GM23338 (cell line): ENCODE results near the gene JKAMP. TPM values are rescaled to one million over a fixed set of nuclear protein-coding genes. Genes with fewer than 3 reads are reported as not detected.
A peak's percentile ranks its signal among the peaks of the same experiment; 100 is the strongest.

Source experiments
- ATAC-seq: fragments of 200-7000 bp; cut with Tn5 transposase; 3 replicates; pipeline ENCODE4 v1.9.1; 2020
- DNase-seq: peaks from one replicate; pipeline ENCODE4 v3.0.0-alpha.2; 2015; ENCODE audit warnings: low spot score
- H2AFZ ChIP-seq: fragments of 200-600 bp; sonication (generic); 2 replicates; pipeline ENCODE4 v1.8.0; 2016; ENCODE audit warnings: antibody characterized with exemption, mild to moderate bottlenecking, moderate library complexity
- H3F3A ChIP-seq: fragments of 200-600 bp; sonication (generic); replicated peaks from 2 replicates; pipeline ENCODE4 v1.8.0; 2017; ENCODE audit warnings: antibody characterized with exemption, mixed run types, low read depth
- H3K27ac ChIP-seq: fragments of 200-600 bp; sonication (generic); 2 replicates; pipeline ENCODE4 v1.6.1; 2016; ENCODE audit warnings: low read depth
- H3K27me3 ChIP-seq: fragments of 200-600 bp; sonication (generic); 2 replicates; pipeline ENCODE4 v1.8.0; 2016; ENCODE audit warnings: mild to moderate bottlenecking, mixed run types, moderate library complexity; ENCODE audit not compliant: insufficient read depth
- H3K36me3 ChIP-seq: fragments of 200-600 bp; sonication (generic); 2 replicates; pipeline ENCODE4 v1.8.0; 2016; ENCODE audit warnings: mild to moderate bottlenecking; ENCODE audit not compliant: insufficient read depth
- H3K4me1 ChIP-seq: fragments of 200-600 bp; sonication (generic); 2 replicates; pipeline ENCODE4 v1.8.0; 2016; ENCODE audit warnings: mild to moderate bottlenecking, moderate library complexity; ENCODE audit not compliant: insufficient read depth
- H3K4me2 ChIP-seq: fragments of 200-600 bp; sonication (generic); 2 replicates; pipeline ENCODE4 v1.7.1; 2017; ENCODE audit warnings: mixed run types
- H3K4me3 ChIP-seq: fragments of 200-600 bp; sonication (generic); 2 replicates; pipeline ENCODE4 v1.6.1; 2016; ENCODE audit warnings: mixed run types
- H3K79me2 ChIP-seq: fragments of 200-600 bp; sonication (generic); replicated peaks from 2 replicates; pipeline ENCODE4 v1.8.0; 2017; ENCODE audit warnings: mild to moderate bottlenecking; ENCODE audit not compliant: insufficient read depth
- H3K9me2 ChIP-seq: fragments of 200-600 bp; sonication (generic); 2 replicates; pipeline ENCODE4 v1.8.0; 2017; ENCODE audit not compliant: insufficient read depth
- H4K20me1 ChIP-seq: fragments of 200-600 bp; sonication (generic); replicated peaks from 2 replicates; pipeline ENCODE4 v1.8.0; 2017; ENCODE audit warnings: mild to moderate bottlenecking; ENCODE audit not compliant: insufficient read depth
- H3K27ac Mint-ChIP-seq: 2 replicates; pipeline ENCODE4 v1.8.0; 2020; ENCODE audit warnings: inconsistent platforms, mild to moderate bottlenecking, moderate library complexity, mixed read lengths
- H3K27me3 Mint-ChIP-seq: 3 replicates; pipeline ENCODE4 v1.8.0; 2022; ENCODE audit warnings: low read depth, mild to moderate bottlenecking, moderate library complexity, mixed read lengths, inconsistent platforms; ENCODE audit not compliant: insufficient read depth, poor library complexity
- H3K36me3 Mint-ChIP-seq: 3 replicates; pipeline ENCODE4 v1.8.0; 2021; ENCODE audit warnings: low read depth, mild to moderate bottlenecking, inconsistent platforms, moderate library complexity, mixed read lengths
- H3K4me1 Mint-ChIP-seq: 3 replicates; pipeline ENCODE4 v1.8.0; 2020; ENCODE audit warnings: mild to moderate bottlenecking, inconsistent platforms, mixed read lengths
- H3K4me3 Mint-ChIP-seq: 3 replicates; pipeline ENCODE4 v1.8.0; 2021; ENCODE audit warnings: moderate library complexity, mild to moderate bottlenecking, inconsistent platforms, mixed read lengths
- H3K9me3 Mint-ChIP-seq: 3 replicates; pipeline ENCODE4 v1.8.0; 2020; ENCODE audit warnings: moderate library complexity, mild to moderate bottlenecking, inconsistent platforms, mixed read lengths
- EZH2phosphoT487 ChIP-seq: fragments of 200-600 bp; sonication (generic); IDR thresholded peaks from one replicate; pipeline ENCODE4 v1.8.1; 2018; ENCODE audit warnings: antibody characterized with exemption; ENCODE audit not compliant: unreplicated experiment
- NANOG ChIP-seq: IDR thresholded peaks from 2 replicates; pipeline ENCODE4 v1.6.1; 2016; ENCODE audit warnings: antibody characterized with exemption, borderline replicate concordance
- STAT1 ChIP-seq: IDR thresholded peaks from one replicate; pipeline ENCODE4 v1.6.1; 2016; ENCODE audit warnings: antibody characterized with exemption; ENCODE audit not compliant: unreplicated experiment
- polyA plus RNA-seq: library from polyadenylated mRNA; unstranded; fragments of >200 nt; fragmentation: Nextera tagmentation; extraction: Ambion mirVana; gene quantifications from 2 replicates; pipeline ENCODE4 v1.2.1, GENCODE V29; 2016
- total RNA-seq: library from RNA; depleted of rRNA; stranded (reverse); fragments of >200 nt; shearing (Covaris generic); gene quantifications from 2 replicates; pipeline ENCODE4 v1.2.3, GENCODE V29; 2014
- TF ChIP-seq, protein P1 (sequence below): IDR thresholded peaks from 2 replicates; pipeline ENCODE4 v1.6.1; 2016; ENCODE audit warnings: antibody characterized with exemption
- TF ChIP-seq, protein P2 (sequence below): IDR thresholded peaks from one replicate; pipeline ENCODE4 v1.6.1; 2018; ENCODE audit warnings: antibody characterized with exemption; ENCODE audit not compliant: unreplicated experiment
- TF ChIP-seq, protein P3 (sequence below), 2 experiments: fragments of 200-600 bp in 1 of 2; sonication (generic) in 1 of 2; conservative IDR thresholded peaks; 2 replicates each; pipeline versions ENCODE4 v1.5.1 to v1.6.1; 2016 to 2017; ENCODE audit warnings: antibody characterized with exemption in 2 of 2, low read depth in 2 of 2, mild to moderate bottlenecking in 2 of 2, moderate library complexity in 1 of 2
- TF ChIP-seq, protein P4 (sequence below): fragments of 250-450 bp; sonication (Bioruptor Pico); IDR thresholded peaks from 2 replicates; pipeline ENCODE4 v1.5.0; 2020; ENCODE audit warnings: mild to moderate bottlenecking, moderate library complexity

The JKAMP gene
- total and polyA plus RNA-seq, 2 experiments from 2014 or later, result 31.6 to 66.8 TPM

DNA sequence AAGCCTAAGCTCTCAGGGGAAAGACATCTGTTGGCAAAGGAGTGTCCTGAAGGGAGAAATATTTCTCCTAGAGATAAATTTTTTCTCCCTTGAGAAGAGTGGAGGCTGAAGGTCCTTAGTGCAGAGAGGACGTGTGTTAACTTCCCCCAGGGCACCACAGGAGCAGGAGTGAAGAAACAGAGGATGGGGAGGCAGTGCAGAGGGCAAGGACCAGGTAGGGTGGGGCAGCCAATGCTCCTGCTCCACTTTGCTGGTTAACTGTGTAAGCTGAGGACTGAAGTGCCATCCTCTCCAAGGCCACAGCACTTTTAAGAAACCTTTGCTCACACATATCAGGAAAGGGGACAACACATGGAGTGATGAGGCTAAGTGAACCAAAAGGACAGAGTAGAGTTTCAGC, 4.2 kb upstream of the JKAMP start:
- Mint-ChIP-seq H3K4me1 (peaks cover 19% of the 10 kb centered on the region), H3K27ac (no peak overlapping the region), H3K4me3 (no peak overlapping the region; the same call in 2 of the 3 replicates), H3K9me3 (no peaks in the 10 kb centered on the region), H3K36me3 (peaks cover 18% of the 10 kb centered on the region), H3K27me3 (peaks cover 2% of the 10 kb centered on the region)
- Histone ChIP-seq H3K4me3 (no peak overlapping the region), H3F3A (no peaks in the 10 kb centered on the region), H3K4me1 (peaks cover 9% of the 10 kb centered on the region), H3K27ac (no peak overlapping the region), H3K9me2 (no peaks in the 10 kb centered on the region), H4K20me1 (peaks cover 16% of the 10 kb centered on the region), H3K79me2 (peaks cover 32% of the 10 kb centered on the region), H3K27me3 (no peaks in the 10 kb centered on the region; the same call in 1 of the 2 replicates), H3K36me3 (peaks cover 6% of the 10 kb centered on the region; the same call in 1 of the 2 replicates), H3K4me2 (no peak overlapping the region), H2AFZ (no peak overlapping the region)
- TF ChIP-seq EZH2phosphoT487, result no peak
- TF ChIP-seq, protein P1, sequence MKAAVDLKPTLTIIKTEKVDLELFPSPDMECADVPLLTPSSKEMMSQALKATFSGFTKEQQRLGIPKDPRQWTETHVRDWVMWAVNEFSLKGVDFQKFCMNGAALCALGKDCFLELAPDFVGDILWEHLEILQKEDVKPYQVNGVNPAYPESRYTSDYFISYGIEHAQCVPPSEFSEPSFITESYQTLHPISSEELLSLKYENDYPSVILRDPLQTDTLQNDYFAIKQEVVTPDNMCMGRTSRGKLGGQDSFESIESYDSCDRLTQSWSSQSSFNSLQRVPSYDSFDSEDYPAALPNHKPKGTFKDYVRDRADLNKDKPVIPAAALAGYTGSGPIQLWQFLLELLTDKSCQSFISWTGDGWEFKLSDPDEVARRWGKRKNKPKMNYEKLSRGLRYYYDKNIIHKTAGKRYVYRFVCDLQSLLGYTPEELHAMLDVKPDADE, result no peak
- TF ChIP-seq, protein P2, sequence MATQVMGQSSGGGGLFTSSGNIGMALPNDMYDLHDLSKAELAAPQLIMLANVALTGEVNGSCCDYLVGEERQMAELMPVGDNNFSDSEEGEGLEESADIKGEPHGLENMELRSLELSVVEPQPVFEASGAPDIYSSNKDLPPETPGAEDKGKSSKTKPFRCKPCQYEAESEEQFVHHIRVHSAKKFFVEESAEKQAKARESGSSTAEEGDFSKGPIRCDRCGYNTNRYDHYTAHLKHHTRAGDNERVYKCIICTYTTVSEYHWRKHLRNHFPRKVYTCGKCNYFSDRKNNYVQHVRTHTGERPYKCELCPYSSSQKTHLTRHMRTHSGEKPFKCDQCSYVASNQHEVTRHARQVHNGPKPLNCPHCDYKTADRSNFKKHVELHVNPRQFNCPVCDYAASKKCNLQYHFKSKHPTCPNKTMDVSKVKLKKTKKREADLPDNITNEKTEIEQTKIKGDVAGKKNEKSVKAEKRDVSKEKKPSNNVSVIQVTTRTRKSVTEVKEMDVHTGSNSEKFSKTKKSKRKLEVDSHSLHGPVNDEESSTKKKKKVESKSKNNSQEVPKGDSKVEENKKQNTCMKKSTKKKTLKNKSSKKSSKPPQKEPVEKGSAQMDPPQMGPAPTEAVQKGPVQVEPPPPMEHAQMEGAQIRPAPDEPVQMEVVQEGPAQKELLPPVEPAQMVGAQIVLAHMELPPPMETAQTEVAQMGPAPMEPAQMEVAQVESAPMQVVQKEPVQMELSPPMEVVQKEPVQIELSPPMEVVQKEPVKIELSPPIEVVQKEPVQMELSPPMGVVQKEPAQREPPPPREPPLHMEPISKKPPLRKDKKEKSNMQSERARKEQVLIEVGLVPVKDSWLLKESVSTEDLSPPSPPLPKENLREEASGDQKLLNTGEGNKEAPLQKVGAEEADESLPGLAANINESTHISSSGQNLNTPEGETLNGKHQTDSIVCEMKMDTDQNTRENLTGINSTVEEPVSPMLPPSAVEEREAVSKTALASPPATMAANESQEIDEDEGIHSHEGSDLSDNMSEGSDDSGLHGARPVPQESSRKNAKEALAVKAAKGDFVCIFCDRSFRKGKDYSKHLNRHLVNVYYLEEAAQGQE, result no peak
- DNase-seq (no peak), ATAC-seq (no peak)

DNA sequence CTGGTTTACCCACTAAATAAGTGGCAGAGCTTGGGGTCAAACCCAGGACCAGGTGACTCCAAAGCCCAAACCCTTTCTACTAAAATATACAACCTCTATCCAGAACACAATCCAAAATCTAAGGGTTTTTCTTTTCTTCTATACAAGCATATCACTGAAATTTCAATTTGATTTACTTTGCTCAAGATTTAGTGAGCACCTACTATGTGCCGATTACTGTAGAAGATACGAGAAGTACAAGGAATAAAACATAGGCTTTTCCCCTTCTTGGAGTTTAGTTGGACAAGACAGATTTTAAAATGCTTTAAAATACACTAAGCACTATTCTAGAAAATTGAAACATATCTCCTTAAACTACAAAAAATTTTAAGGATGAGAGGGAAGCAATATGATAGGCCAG, 2.9 kb upstream of the JKAMP start:
- Mint-ChIP-seq H3K36me3 (peaks cover 12% of the 10 kb centered on the region), H3K4me1 (peaks cover 21% of the 10 kb centered on the region), H3K27ac (no peak overlapping the region), H3K4me3 (no peak overlapping the region; the same call in 2 of the 3 replicates), H3K27me3 (peaks cover 2% of the 10 kb centered on the region), H3K9me3 (no peaks in the 10 kb centered on the region)
- Histone ChIP-seq H3K4me2 (peak overlapping the region; percentile 34; the same call in 1 of the 2 replicates), H3K4me3 (peak overlapping the region; percentile 80; the same call in 1 of the 2 replicates), H3K9me2 (no peaks in the 10 kb centered on the region), H3F3A (no peaks in the 10 kb centered on the region), H2AFZ (no peak overlapping the region), H3K4me1 (peaks cover 9% of the 10 kb centered on the region), H3K79me2 (peaks cover 45% of the 10 kb centered on the region), H4K20me1 (peaks cover 12% of the 10 kb centered on the region), H3K27me3 (no peaks in the 10 kb centered on the region; the same call in 1 of the 2 replicates), H3K36me3 (0 out of 2 replicates have a peak, but pooled peaks cover 2% of the 10 kb centered on the region), H3K27ac (no peak overlapping the region)
- DNase-seq (no peak), ATAC-seq (no peak)
- TF ChIP-seq NANOG, result no peak
- TF ChIP-seq, protein P3, sequence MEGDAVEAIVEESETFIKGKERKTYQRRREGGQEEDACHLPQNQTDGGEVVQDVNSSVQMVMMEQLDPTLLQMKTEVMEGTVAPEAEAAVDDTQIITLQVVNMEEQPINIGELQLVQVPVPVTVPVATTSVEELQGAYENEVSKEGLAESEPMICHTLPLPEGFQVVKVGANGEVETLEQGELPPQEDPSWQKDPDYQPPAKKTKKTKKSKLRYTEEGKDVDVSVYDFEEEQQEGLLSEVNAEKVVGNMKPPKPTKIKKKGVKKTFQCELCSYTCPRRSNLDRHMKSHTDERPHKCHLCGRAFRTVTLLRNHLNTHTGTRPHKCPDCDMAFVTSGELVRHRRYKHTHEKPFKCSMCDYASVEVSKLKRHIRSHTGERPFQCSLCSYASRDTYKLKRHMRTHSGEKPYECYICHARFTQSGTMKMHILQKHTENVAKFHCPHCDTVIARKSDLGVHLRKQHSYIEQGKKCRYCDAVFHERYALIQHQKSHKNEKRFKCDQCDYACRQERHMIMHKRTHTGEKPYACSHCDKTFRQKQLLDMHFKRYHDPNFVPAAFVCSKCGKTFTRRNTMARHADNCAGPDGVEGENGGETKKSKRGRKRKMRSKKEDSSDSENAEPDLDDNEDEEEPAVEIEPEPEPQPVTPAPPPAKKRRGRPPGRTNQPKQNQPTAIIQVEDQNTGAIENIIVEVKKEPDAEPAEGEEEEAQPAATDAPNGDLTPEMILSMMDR (conservative IDR thresholded peaks at IDR 0.05; ENCODE audit: low read depth in 2 of 2), result no peak
- TF ChIP-seq, protein P4, sequence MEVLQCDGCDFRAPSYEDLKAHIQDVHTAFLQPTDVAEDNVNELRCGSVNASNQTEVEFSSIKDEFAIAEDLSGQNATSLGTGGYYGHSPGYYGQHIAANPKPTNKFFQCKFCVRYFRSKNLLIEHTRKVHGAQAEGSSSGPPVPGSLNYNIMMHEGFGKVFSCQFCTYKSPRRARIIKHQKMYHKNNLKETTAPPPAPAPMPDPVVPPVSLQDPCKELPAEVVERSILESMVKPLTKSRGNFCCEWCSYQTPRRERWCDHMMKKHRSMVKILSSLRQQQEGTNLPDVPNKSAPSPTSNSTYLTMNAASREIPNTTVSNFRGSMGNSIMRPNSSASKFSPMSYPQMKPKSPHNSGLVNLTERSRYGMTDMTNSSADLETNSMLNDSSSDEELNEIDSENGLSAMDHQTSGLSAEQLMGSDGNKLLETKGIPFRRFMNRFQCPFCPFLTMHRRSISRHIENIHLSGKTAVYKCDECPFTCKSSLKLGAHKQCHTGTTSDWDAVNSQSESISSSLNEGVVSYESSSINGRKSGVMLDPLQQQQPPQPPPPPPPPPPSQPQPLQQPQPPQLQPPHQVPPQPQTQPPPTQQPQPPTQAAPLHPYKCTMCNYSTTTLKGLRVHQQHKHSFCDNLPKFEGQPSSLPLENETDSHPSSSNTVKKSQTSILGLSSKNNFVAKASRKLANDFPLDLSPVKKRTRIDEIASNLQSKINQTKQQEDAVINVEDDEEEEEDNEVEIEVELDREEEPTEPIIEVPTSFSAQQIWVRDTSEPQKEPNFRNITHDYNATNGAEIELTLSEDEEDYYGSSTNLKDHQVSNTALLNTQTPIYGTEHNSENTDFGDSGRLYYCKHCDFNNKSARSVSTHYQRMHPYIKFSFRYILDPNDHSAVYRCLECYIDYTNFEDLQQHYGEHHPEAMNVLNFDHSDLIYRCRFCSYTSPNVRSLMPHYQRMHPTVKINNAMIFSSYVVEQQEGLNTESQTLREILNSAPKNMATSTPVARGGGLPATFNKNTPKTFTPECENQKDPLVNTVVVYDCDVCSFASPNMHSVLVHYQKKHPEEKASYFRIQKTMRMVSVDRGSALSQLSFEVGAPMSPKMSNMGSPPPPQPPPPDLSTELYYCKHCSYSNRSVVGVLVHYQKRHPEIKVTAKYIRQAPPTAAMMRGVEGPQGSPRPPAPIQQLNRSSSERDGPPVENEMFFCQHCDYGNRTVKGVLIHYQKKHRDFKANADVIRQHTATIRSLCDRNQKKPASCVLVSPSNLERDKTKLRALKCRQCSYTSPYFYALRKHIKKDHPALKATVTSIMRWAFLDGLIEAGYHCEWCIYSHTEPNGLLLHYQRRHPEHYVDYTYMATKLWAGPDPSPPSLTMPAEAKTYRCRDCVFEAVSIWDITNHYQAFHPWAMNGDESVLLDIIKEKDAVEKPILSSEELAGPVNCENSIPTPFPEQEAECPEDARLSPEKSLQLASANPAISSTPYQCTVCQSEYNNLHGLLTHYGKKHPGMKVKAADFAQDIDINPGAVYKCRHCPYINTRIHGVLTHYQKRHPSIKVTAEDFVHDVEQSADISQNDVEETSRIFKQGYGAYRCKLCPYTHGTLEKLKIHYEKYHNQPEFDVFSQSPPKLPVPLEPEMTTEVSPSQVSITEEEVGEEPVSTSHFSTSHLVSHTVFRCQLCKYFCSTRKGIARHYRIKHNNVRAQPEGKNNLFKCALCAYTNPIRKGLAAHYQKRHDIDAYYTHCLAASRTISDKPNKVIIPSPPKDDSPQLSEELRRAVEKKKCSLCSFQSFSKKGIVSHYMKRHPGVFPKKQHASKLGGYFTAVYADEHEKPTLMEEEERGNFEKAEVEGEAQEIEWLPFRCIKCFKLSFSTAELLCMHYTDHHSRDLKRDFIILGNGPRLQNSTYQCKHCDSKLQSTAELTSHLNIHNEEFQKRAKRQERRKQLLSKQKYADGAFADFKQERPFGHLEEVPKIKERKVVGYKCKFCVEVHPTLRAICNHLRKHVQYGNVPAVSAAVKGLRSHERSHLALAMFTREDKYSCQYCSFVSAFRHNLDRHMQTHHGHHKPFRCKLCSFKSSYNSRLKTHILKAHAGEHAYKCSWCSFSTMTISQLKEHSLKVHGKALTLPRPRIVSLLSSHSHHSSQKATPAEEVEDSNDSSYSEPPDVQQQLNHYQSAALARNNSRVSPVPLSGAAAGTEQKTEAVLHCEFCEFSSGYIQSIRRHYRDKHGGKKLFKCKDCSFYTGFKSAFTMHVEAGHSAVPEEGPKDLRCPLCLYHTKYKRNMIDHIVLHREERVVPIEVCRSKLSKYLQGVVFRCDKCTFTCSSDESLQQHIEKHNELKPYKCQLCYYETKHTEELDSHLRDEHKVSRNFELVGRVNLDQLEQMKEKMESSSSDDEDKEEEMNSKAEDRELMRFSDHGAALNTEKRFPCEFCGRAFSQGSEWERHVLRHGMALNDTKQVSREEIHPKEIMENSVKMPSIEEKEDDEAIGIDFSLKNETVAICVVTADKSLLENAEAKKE (CRISPR knock-in tag), result no peak
- TF ChIP-seq, protein P1, result no peak
- no peak for TF ChIP-seq STAT1
